GM23338 (cell line): Measurements from ENCODE around the gene TMCO4. TPM values are rescaled to one million over a fixed set of nuclear protein-coding genes. Genes with fewer than 3 reads are reported as not detected.

ENCODE experiments used
- ATAC-seq: fragments of 200-7000 bp; cut with Tn5 transposase; 3 replicates; pipeline ENCODE4 v1.9.1; 2020
- DNase-seq: peaks from one replicate; pipeline ENCODE4 v3.0.0-alpha.2; 2015; ENCODE audit warnings: low spot score
- H2AFZ ChIP-seq: fragments of 200-600 bp; sonication (generic); 2 replicates; pipeline ENCODE4 v1.8.0; 2016; ENCODE audit warnings: antibody characterized with exemption, mild to moderate bottlenecking, moderate library complexity
- H3F3A ChIP-seq: fragments of 200-600 bp; sonication (generic); replicated peaks from 2 replicates; pipeline ENCODE4 v1.8.0; 2017; ENCODE audit warnings: antibody characterized with exemption, mixed run types, low read depth
- H3K27ac ChIP-seq: fragments of 200-600 bp; sonication (generic); 2 replicates; pipeline ENCODE4 v1.6.1; 2016; ENCODE audit warnings: low read depth
- H3K27me3 ChIP-seq: fragments of 200-600 bp; sonication (generic); 2 replicates; pipeline ENCODE4 v1.8.0; 2016; ENCODE audit warnings: mild to moderate bottlenecking, mixed run types, moderate library complexity; ENCODE audit not compliant: insufficient read depth
- H3K36me3 ChIP-seq: fragments of 200-600 bp; sonication (generic); 2 replicates; pipeline ENCODE4 v1.8.0; 2016; ENCODE audit warnings: mild to moderate bottlenecking; ENCODE audit not compliant: insufficient read depth
- H3K4me1 ChIP-seq: fragments of 200-600 bp; sonication (generic); 2 replicates; pipeline ENCODE4 v1.8.0; 2016; ENCODE audit warnings: mild to moderate bottlenecking, moderate library complexity; ENCODE audit not compliant: insufficient read depth
- H3K4me2 ChIP-seq: fragments of 200-600 bp; sonication (generic); 2 replicates; pipeline ENCODE4 v1.7.1; 2017; ENCODE audit warnings: mixed run types
- H3K4me3 ChIP-seq: fragments of 200-600 bp; sonication (generic); 2 replicates; pipeline ENCODE4 v1.6.1; 2016; ENCODE audit warnings: mixed run types
- H3K79me2 ChIP-seq: fragments of 200-600 bp; sonication (generic); replicated peaks from 2 replicates; pipeline ENCODE4 v1.8.0; 2017; ENCODE audit warnings: mild to moderate bottlenecking; ENCODE audit not compliant: insufficient read depth
- H3K9me2 ChIP-seq: fragments of 200-600 bp; sonication (generic); 2 replicates; pipeline ENCODE4 v1.8.0; 2017; ENCODE audit not compliant: insufficient read depth
- H4K20me1 ChIP-seq: fragments of 200-600 bp; sonication (generic); replicated peaks from 2 replicates; pipeline ENCODE4 v1.8.0; 2017; ENCODE audit warnings: mild to moderate bottlenecking; ENCODE audit not compliant: insufficient read depth
- H3K27ac Mint-ChIP-seq: 2 replicates; pipeline ENCODE4 v1.8.0; 2020; ENCODE audit warnings: inconsistent platforms, mild to moderate bottlenecking, moderate library complexity, mixed read lengths
- H3K27me3 Mint-ChIP-seq: 3 replicates; pipeline ENCODE4 v1.8.0; 2022; ENCODE audit warnings: low read depth, mild to moderate bottlenecking, moderate library complexity, mixed read lengths, inconsistent platforms; ENCODE audit not compliant: insufficient read depth, poor library complexity
- H3K36me3 Mint-ChIP-seq: 3 replicates; pipeline ENCODE4 v1.8.0; 2021; ENCODE audit warnings: low read depth, mild to moderate bottlenecking, inconsistent platforms, moderate library complexity, mixed read lengths
- H3K4me1 Mint-ChIP-seq: 3 replicates; pipeline ENCODE4 v1.8.0; 2020; ENCODE audit warnings: mild to moderate bottlenecking, inconsistent platforms, mixed read lengths
- H3K4me3 Mint-ChIP-seq: 3 replicates; pipeline ENCODE4 v1.8.0; 2021; ENCODE audit warnings: moderate library complexity, mild to moderate bottlenecking, inconsistent platforms, mixed read lengths
- H3K9me3 Mint-ChIP-seq: 3 replicates; pipeline ENCODE4 v1.8.0; 2020; ENCODE audit warnings: moderate library complexity, mild to moderate bottlenecking, inconsistent platforms, mixed read lengths
- CREB1 ChIP-seq: fragments of 250-450 bp; sonication (Bioruptor Pico); IDR thresholded peaks from 2 replicates; pipeline ENCODE4 v1.5.0; 2020; ENCODE audit warnings: low read depth, mild to moderate bottlenecking, moderate library complexity
- EZH2phosphoT487 ChIP-seq: fragments of 200-600 bp; sonication (generic); IDR thresholded peaks from one replicate; pipeline ENCODE4 v1.8.1; 2018; ENCODE audit warnings: antibody characterized with exemption; ENCODE audit not compliant: unreplicated experiment
- ZNF331 ChIP-seq: fragments of 250-450 bp; sonication (Bioruptor Pico); IDR thresholded peaks from 2 replicates; pipeline ENCODE4 v1.5.0; 2020; ENCODE audit warnings: low read depth, mild to moderate bottlenecking, moderate library complexity
- polyA plus RNA-seq: library from polyadenylated mRNA; unstranded; fragments of >200 nt; fragmentation: Nextera tagmentation; extraction: Ambion mirVana; gene quantifications from 2 replicates; pipeline ENCODE4 v1.2.1, GENCODE V29; 2016
- total RNA-seq: library from RNA; depleted of rRNA; stranded (reverse); fragments of >200 nt; shearing (Covaris generic); gene quantifications from 2 replicates; pipeline ENCODE4 v1.2.3, GENCODE V29; 2014
- TF ChIP-seq, protein P1 (sequence below): IDR thresholded peaks from one replicate; pipeline ENCODE4 v1.6.1; 2018; ENCODE audit warnings: antibody characterized with exemption; ENCODE audit not compliant: unreplicated experiment
- TF ChIP-seq, protein P2 (sequence below): fragments of 250-450 bp; sonication (Bioruptor Pico); IDR thresholded peaks from 2 replicates; pipeline ENCODE4 v1.5.0; 2020; ENCODE audit warnings: mild to moderate bottlenecking, moderate library complexity

TMCO4 gene
- total and polyA plus RNA-seq, 2 experiments from 2014 or later = 2.6 to 6.9 TPM

- H3K79me2 ChIP-seq = no peaks in the 10 kb centered on the region
- TF ChIP-seq, protein P1, sequence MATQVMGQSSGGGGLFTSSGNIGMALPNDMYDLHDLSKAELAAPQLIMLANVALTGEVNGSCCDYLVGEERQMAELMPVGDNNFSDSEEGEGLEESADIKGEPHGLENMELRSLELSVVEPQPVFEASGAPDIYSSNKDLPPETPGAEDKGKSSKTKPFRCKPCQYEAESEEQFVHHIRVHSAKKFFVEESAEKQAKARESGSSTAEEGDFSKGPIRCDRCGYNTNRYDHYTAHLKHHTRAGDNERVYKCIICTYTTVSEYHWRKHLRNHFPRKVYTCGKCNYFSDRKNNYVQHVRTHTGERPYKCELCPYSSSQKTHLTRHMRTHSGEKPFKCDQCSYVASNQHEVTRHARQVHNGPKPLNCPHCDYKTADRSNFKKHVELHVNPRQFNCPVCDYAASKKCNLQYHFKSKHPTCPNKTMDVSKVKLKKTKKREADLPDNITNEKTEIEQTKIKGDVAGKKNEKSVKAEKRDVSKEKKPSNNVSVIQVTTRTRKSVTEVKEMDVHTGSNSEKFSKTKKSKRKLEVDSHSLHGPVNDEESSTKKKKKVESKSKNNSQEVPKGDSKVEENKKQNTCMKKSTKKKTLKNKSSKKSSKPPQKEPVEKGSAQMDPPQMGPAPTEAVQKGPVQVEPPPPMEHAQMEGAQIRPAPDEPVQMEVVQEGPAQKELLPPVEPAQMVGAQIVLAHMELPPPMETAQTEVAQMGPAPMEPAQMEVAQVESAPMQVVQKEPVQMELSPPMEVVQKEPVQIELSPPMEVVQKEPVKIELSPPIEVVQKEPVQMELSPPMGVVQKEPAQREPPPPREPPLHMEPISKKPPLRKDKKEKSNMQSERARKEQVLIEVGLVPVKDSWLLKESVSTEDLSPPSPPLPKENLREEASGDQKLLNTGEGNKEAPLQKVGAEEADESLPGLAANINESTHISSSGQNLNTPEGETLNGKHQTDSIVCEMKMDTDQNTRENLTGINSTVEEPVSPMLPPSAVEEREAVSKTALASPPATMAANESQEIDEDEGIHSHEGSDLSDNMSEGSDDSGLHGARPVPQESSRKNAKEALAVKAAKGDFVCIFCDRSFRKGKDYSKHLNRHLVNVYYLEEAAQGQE = no peak
- TF ChIP-seq, protein P2, sequence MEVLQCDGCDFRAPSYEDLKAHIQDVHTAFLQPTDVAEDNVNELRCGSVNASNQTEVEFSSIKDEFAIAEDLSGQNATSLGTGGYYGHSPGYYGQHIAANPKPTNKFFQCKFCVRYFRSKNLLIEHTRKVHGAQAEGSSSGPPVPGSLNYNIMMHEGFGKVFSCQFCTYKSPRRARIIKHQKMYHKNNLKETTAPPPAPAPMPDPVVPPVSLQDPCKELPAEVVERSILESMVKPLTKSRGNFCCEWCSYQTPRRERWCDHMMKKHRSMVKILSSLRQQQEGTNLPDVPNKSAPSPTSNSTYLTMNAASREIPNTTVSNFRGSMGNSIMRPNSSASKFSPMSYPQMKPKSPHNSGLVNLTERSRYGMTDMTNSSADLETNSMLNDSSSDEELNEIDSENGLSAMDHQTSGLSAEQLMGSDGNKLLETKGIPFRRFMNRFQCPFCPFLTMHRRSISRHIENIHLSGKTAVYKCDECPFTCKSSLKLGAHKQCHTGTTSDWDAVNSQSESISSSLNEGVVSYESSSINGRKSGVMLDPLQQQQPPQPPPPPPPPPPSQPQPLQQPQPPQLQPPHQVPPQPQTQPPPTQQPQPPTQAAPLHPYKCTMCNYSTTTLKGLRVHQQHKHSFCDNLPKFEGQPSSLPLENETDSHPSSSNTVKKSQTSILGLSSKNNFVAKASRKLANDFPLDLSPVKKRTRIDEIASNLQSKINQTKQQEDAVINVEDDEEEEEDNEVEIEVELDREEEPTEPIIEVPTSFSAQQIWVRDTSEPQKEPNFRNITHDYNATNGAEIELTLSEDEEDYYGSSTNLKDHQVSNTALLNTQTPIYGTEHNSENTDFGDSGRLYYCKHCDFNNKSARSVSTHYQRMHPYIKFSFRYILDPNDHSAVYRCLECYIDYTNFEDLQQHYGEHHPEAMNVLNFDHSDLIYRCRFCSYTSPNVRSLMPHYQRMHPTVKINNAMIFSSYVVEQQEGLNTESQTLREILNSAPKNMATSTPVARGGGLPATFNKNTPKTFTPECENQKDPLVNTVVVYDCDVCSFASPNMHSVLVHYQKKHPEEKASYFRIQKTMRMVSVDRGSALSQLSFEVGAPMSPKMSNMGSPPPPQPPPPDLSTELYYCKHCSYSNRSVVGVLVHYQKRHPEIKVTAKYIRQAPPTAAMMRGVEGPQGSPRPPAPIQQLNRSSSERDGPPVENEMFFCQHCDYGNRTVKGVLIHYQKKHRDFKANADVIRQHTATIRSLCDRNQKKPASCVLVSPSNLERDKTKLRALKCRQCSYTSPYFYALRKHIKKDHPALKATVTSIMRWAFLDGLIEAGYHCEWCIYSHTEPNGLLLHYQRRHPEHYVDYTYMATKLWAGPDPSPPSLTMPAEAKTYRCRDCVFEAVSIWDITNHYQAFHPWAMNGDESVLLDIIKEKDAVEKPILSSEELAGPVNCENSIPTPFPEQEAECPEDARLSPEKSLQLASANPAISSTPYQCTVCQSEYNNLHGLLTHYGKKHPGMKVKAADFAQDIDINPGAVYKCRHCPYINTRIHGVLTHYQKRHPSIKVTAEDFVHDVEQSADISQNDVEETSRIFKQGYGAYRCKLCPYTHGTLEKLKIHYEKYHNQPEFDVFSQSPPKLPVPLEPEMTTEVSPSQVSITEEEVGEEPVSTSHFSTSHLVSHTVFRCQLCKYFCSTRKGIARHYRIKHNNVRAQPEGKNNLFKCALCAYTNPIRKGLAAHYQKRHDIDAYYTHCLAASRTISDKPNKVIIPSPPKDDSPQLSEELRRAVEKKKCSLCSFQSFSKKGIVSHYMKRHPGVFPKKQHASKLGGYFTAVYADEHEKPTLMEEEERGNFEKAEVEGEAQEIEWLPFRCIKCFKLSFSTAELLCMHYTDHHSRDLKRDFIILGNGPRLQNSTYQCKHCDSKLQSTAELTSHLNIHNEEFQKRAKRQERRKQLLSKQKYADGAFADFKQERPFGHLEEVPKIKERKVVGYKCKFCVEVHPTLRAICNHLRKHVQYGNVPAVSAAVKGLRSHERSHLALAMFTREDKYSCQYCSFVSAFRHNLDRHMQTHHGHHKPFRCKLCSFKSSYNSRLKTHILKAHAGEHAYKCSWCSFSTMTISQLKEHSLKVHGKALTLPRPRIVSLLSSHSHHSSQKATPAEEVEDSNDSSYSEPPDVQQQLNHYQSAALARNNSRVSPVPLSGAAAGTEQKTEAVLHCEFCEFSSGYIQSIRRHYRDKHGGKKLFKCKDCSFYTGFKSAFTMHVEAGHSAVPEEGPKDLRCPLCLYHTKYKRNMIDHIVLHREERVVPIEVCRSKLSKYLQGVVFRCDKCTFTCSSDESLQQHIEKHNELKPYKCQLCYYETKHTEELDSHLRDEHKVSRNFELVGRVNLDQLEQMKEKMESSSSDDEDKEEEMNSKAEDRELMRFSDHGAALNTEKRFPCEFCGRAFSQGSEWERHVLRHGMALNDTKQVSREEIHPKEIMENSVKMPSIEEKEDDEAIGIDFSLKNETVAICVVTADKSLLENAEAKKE (CRISPR knock-in tag) = no peak
- TF ChIP-seq EZH2phosphoT487 (no peak), ZNF331 (no peak), CREB1 (CRISPR knock-in tag) (no peak)
- H4K20me1 ChIP-seq = no peaks in the 10 kb centered on the region; the same call in 1 of the 2 replicates
- H2AFZ ChIP-seq = no peak overlapping the region
- no peaks in the 10 kb centered on the region for H3K9me2 ChIP-seq
- H3K36me3 ChIP-seq = no peaks in the 10 kb centered on the region
- Mint-ChIP-seq H3K36me3 (no peaks in the 10 kb centered on the region; the same call in 2 of the 3 replicates), H3K4me1 (no peaks in the 10 kb centered on the region), H3K9me3 (no peaks in the 10 kb centered on the region; the same call in 2 of the 3 replicates), H3K4me3 (no peak overlapping the region), H3K27me3 (peaks cover 4% of the 10 kb centered on the region), H3K27ac (no peak overlapping the region)
- no peaks in the 10 kb centered on the region for H3F3A ChIP-seq
- ATAC-seq (no peak), DNase-seq (no peak)
- no peak overlapping the region for H3K4me3 ChIP-seq
- H3K27me3 ChIP-seq = no peaks in the 10 kb centered on the region
- H3K27ac ChIP-seq = no peak overlapping the region
- no peak overlapping the region for H3K4me2 ChIP-seq
- no peaks in the 10 kb centered on the region for H3K4me1 ChIP-seq
These were observed 42.1 kb downstream of the TMCO4 start for GRCh38 chr1:19757641-19758040.
